HG02763 (cell line): Measurements from ENCODE around the gene ULK1.

Experiments used
- ATAC-seq: cut with Tn5 transposase; IDR thresholded peaks from one replicate; pipeline ENCODE4 v1.9.1; 2021; ENCODE audit warnings: mild to moderate bottlenecking, moderate library complexity; ENCODE audit not compliant: unreplicated experiment

The ULK1 gene

GRCh38 chr12:131919051-131919347 lies 24.6 kb downstream of the ULK1 start:
- ATAC-seq = no peak

DNA sequence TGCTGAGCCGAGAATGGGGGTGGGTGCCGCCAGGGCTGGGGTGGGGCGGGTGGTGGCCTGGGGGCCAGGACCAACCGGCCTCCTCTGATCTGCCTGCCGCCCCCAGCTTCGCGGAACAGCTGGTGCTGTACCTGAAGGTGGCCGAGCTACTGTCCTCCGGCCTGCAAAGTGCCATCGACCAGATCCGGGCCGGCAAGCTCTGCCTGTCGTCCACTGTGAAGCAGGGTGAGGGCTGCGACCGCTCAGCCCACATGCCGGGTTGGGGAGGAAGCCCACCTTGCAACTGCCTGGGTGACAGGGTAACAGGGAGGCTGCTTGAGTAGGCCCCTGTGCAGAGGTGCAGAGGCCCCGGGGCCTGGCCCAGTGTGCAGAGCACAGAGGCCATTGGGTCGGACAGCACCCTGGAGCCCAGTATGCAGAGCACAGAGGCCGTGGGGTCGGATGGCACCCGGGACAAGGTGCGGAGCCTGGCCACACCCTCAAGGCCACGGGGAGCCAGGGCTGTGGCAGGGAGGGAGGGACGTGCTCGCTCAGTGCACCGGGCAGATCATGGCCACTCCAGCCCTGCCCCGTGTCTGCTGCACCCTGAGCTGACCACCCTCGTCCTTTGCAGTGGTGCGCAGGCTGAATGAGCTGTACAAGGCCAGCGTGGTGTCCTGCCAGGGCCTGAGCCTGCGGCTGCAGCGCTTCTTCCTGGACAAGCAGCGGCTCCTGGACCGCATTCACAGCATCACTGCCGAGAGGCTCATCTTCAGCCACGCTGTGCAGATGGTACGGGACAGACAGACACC lies 25.1 kb downstream of the ULK1 start:
- ATAC-seq = no peak

- no peak for ATAC-seq
Measured at GRCh38 chr12:131920157-131920508, 25.7 kb downstream of the ULK1 start.

DNA sequence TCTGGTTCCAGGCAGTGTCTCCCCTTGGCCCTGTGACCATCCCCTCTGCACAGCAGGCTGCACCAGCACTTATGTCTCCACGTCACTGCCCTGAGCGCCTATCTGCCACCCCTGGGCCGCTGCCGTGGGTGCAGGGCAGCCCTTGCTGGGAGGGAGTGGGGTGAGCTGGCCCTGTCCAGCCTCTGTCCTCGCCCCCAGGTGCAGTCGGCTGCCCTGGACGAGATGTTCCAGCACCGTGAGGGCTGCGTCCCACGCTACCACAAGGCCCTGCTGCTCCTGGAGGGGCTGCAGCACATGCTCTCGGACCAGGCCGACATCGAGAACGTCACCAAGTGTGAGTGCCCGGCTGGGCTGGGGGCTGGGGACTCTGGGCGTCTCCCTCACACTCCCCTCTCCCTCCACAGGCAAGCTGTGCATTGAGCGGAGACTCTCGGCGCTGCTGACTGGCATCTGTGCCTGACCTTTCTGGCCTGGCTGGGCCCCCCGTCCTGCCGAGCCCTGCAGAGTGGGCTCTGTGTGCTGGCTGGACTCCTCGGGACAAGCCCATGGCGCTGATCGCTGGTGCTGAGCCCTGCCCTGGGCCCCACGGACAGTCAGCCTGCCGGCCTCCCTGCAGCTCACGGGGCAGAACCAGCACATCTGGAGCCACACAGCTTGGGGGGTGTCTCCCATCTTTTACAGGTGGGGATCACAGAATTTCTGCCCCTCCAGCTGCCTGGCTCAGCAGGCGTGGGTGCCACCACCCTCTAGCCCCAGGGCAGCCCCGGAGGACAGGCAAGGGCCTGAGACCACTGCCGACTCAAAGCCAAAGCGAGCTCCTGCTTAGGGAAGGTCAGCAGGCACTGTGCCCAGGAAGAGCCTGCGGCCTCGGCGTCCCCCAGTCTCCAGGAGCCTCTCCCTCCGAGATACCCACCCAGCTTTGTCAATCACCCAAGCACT lies 26.7 kb downstream of the ULK1 start:
- ATAC-seq = no peak

DNA sequence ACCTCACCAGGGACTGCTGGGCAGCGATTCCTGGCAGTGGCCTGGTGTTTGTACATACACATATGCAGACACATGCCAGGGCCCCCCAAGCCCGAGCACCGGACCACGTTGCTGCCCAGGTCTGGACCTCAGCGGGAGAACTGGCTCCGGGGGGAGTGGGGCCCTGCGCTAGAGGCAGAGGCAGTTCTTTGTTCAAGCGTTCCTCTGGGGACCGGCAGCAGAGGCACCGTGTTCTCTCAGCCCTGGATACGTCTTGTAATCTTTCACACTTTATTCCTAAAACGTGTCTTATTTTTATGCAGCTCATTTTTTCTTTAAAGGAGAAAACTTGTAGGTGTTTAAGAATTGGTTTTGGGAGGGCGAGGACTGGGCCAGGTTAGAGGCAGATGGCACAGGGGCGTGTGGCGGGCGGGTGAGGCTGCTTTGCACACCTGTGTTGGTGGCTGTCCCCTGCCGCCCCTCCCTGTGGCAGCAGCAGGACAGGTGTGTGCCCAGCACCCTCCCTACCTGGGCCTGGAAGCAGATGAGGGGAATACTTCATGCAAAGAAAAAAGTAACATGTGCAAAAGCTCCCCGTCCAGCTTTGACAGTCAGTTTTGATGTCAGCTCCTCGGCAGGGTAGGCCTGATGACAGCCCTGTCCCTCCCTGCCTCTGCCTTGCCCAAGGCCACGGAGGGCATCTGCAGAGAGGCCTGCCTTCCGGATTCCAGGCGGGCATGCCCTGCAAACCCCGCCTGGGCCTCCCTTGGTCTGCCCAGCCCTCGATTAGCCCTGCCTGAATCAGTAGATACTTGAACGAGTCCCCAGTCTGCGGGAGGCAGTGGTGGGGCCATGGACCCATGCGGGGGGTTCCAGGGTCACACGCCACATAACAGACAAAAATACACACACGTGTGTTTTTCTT lies 27.7 kb downstream of the ULK1 start:
- ATAC-seq = no peak

DNA sequence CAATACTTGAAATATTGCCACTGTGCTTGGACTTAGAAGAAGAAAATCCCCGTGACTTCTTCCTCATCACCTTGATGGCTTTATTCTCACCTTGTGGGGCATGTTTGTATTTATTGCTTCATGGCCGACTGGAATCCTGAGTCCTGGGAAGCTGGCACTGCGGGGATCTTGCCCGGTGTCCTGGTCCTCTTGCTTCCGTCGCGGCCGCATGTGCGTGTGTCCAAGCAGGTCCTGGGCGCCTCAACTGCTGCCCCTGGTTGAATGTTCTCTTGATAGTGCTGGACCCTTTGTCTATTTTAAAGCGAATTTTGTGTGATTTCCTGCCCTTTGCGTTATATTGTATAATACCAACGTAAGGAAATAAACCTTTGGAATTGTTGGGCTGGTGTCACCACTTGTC lies 28.4 kb downstream of the ULK1 start:
- ATAC-seq = no peak

DNA sequence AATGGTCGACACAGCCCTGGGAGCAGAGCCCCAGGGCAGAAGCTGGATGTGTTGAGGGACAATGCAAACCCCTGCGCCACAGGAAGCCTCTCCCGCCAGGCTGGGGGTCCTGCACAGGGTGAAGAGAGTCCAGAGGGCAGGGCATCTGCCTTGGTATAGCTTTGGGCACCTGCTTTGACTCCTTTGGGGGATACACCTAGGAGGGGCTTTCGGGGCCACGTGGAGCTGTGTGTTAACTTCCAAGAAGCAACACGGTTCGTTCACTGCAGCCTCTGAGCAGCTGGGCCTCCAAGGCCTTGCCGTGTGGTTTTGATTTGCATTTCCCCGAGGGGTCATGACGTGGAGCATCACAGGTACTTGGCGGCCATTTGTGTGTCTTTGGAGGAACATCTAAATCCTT lies 28.8 kb downstream of the ULK1 start:
- peak; percentile 67 for ATAC-seq

DNA sequence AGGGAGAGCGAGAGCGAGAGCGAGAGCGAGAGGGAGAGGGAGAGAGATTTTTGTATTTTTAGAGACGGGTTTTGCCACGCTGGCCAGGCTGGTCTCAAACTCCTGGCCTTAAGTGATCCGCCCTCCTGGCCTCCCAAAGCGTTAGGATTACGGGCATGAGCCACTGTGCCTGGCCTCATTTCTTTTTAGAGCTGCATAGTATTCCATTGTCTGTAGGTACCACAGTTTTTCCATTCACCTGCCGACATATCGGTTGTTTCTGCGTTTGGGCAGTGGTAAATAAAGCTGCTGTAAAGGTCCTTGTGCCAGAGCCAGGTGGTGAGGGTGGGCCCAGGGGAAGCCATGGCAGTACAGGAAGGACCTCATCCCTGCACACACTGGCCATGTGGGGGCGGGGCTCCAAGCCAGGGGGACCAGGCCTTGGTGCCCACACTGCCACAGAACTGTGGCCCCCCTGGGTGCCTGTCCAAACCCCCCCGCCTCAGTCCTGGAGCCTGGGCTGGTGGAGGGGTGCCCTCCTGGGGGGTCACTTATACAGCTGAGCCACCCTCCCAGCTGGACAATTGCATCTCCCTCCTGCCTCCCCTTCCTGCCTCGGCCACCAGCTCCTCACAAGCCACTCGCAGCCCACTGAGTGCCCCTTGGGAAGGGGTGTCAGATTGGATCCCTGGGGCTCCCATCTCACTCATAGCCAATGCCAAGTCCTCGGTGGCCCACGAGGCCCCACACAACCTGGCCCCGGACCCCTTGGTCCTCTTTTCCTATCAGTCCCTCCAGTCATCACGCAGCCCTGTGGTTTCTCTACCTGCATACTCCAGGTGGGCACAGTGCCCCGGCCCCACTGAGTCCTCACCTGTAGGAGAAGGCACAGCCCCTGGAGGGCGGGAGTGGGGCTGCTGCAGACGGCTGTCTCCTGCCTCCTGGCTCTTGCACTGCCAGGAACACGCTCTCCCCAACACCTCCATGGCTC lies 33.0 kb downstream of the ULK1 start:
- no peak for ATAC-seq

DNA sequence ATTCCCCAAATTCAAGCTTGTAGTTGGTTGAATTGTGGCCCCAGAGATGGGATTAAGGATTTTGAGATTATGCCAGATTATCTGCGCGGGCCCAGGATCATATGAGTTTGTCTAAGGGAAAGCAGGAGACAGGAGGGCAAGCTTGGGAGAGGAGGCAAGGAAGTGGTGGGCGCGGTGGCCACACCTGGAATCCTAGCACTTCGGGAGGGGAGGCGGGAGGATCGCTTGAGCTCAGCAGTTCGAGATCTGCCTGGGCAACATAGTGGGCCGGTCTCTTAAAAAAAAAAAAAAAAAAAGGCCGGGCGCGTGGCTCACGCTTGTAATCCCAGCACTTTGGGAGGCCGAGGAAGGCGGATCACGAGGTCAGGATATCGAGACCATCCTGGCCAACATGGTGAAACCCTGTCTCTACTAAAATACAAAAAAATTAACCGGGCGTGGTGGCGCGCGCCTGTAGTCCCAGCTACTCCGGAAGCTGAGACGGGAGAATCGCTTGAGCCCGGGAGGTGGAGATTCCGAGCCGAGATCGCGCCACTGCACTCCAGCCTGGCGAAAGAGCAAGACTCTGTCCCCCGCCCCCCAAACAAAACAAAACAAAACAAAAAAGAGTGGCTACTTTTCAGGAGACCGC lies 33.8 kb downstream of the ULK1 start:
- no peak for ATAC-seq

- ATAC-seq = peak; percentile 67
Measured at GRCh38 chr12:131928711-131929580, 34.5 kb downstream of the ULK1 start, which contains the start of gene PUS1. TSS of gene PUS1 (plus strand) at chr12:131929276. CDS start at chr12:131929723, 447 bp downstream.

DNA sequence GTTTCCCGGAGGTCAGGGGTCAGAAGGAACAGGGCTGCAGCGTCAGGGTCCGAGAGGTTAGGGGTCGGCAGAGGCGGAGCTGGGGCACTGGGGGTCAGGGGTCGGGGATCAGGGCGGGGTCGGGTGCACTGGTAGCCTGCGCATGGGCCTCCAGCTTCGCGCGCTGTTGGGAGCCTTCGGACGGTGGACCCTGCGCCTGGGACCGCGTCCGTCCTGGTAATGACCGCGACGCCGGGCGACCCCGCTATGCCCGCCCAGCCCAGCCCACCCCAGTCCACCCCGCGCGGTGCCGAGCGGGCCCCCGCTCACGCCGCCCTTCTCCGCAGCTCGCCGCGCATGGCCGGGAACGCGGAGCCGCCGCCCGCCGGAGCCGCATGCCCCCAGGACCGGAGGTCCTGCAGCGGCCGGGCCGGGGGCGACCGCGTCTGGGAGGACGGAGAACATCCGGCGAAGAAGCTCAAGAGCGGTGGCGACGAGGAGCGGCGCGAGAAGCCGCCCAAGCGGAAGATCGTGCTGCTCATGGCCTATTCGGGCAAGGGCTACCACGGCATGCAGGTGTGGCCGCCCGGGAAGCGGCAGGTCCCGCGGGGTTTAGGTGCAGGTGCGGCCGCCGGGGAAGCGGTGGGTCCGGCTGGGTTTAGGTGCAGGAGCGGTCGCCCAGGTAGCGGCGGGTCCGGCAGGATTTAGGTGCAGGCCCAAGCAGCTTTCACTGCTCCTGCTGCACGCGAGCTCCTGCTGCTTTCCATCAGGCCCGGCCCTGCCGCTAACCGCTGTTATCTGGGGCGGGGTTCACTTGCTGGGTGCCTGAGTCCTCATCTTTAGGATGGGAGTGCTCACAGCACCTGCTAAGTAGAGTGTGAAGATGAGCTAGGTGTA lies 35.4 kb downstream of the ULK1 start:
- ATAC-seq = no peak

DNA sequence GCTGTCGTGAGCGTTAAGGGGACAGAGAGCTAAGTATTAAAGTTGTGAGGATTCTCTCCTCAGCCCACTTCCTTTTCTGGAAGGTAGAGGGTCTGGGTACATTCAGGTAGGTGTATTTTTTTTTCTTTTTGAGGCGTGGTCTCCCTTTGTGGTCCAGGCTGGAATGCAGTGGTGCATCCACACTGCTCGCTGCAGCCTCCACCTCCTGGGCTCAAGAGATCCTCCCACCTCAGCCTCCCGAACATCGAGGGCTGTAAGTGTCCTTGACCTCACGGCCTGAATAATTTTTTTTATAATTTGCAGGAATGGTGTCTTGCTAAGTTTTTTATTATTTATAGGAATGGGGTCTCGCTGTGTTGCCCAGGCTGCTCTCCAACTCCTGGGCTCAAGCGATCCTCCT lies 36.1 kb downstream of the ULK1 start:
- no peak for ATAC-seq

- no peak for ATAC-seq
Measured at GRCh38 chr12:131933387-131933786, 39.0 kb downstream of the ULK1 start.

GRCh38 chr12:131934535-131934934 lies 40.1 kb downstream of the ULK1 start:
- no peak for ATAC-seq

DNA sequence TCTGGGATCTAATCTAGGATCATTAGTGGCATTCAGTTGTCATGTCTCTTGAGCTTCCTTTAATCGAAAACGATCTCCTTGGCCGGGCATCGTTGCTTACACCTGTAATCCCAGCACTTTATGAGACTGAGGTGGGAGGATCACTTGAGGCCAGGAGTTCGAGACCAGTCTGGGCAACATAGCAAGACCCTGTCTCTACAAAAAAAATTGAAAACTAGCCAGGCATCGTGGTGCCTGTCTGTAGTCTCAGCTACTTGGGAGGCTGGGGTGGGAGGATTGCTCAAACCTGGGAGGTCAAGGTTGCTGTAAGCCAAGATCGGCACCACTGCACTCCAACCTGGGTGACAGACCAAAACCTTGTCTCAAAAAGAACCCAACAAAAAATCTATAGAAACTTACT lies 43.7 kb downstream of the ULK1 start:
- ATAC-seq = no peak

- ATAC-seq = no peak
Measured at GRCh38 chr12:131939007-131939406, 44.6 kb downstream of the ULK1 start.

DNA sequence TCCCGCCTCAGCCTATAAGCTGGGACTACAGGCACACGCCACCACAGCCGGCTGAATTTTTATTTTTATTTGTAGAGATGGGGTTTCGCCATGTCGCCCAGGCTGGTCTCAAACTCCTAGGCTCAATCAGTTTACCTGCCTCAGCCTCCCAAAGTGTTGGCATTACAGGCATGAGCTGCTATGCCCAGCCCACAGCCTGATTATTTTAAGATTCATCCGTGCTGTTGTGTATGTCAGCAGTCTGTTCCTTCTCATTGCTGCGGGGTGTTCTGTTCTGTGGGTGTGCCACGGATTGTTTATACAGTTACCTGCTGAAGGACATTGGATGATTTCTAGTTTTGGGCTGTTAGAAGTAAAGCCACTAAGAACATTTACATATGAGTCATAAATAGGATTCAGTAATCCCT lies 45.7 kb downstream of the ULK1 start:
- no peak for ATAC-seq
